ENCODE data around the gene MOV10L1. TPM values are rescaled to one million over a fixed set of nuclear protein-coding genes. Genes with fewer than 3 reads are reported as not detected.
A peak's percentile ranks its signal among the peaks of the same experiment; 100 is the strongest.

Gene MOV10L1
- total RNA-seq, 3 donors from 2014 or later, result 0.16 to 0.44 (median 0.33) TPM

DNA sequence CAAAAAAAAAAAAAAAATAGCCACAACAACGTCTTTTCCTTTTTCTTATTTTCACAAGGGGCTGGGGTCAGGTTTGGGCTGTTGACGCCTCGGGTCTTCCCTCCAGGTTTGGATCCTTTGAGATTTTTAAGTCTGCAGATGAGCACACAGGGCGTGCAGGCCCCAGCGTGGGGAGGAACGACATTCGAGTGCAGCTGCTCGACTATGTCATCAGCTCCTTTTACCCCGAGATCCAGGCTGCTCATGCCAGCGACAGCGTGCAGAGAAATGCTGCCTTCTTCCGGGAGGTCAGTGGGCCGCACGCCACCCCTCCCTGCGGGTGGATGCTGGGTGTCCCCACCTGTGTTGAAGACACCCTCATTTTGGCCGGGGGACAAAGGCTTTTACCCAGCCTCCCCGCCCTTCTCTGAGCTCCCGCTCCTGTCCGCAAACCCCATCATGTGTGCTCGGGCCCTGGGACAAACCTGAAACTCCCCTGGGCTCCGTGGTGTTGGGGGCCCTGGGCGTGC lies 118.7 kb downstream of the MOV10L1 start:
- H3K27ac ChIP-seq, result no peak overlapping the region
- intact Hi-C loops (cut with DNase I; ENCODE audit: low total_unique reads), result loop anchor here (10.0 kb wide), 1 partner anchor 54 kb away; no protein-coding TSS in a partner anchor
- no peaks in the 10 kb centered on the region for H3K27me3 ChIP-seq
- TF ChIP-seq, protein P1, sequence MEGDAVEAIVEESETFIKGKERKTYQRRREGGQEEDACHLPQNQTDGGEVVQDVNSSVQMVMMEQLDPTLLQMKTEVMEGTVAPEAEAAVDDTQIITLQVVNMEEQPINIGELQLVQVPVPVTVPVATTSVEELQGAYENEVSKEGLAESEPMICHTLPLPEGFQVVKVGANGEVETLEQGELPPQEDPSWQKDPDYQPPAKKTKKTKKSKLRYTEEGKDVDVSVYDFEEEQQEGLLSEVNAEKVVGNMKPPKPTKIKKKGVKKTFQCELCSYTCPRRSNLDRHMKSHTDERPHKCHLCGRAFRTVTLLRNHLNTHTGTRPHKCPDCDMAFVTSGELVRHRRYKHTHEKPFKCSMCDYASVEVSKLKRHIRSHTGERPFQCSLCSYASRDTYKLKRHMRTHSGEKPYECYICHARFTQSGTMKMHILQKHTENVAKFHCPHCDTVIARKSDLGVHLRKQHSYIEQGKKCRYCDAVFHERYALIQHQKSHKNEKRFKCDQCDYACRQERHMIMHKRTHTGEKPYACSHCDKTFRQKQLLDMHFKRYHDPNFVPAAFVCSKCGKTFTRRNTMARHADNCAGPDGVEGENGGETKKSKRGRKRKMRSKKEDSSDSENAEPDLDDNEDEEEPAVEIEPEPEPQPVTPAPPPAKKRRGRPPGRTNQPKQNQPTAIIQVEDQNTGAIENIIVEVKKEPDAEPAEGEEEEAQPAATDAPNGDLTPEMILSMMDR (IDR thresholded peaks at IDR 0.05), result no peak
- TF ChIP-seq POLR2A (IDR thresholded peaks at IDR 0.05), result no peak
- no peak for TF ChIP-seq POLR2AphosphoS5 (IDR thresholded peaks at IDR 0.05)
- H3K4me1 ChIP-seq, result no peaks in the 10 kb centered on the region
- DNase-seq (ENCODE audit: low spot score in 2 of 2), result no peak
- H3K4me3 ChIP-seq, result no peak overlapping the region
- H3K36me3 ChIP-seq, result no peaks in the 10 kb centered on the region
- H3K9me3 ChIP-seq, result no peaks in the 10 kb centered on the region

GRCh38 chr22:50208939-50209892 lies 119.4 kb downstream of the MOV10L1 start:
- DNase-seq (ENCODE audit: low spot score in 2 of 2), result no peak
- TF ChIP-seq POLR2A (IDR thresholded peaks at IDR 0.05) (no peak), POLR2AphosphoS5 (IDR thresholded peaks at IDR 0.05) (no peak)
- TF ChIP-seq, protein P1 (IDR thresholded peaks at IDR 0.05), result no peak
- Histone ChIP-seq H3K27me3 (no peaks in the 10 kb centered on the region), H3K4me1 (no peaks in the 10 kb centered on the region), H3K27ac (no peak overlapping the region), H3K36me3 (no peaks in the 10 kb centered on the region), H3K9me3 (no peaks in the 10 kb centered on the region), H3K4me3 (no peak overlapping the region)
- intact Hi-C loops (cut with DNase I; ENCODE audit: low total_unique reads), result loop anchor here (10.0 kb wide), 1 partner anchor 54 kb away; no protein-coding TSS in a partner anchor

- Histone ChIP-seq H3K4me1 (no peaks in the 10 kb centered on the region), H3K27ac (no peak overlapping the region), H3K27me3 (no peaks in the 10 kb centered on the region), H3K36me3 (no peaks in the 10 kb centered on the region), H3K9me3 (no peaks in the 10 kb centered on the region), H3K4me3 (no peak overlapping the region)
- intact Hi-C loops (cut with DNase I; ENCODE audit: low total_unique reads), result loop anchor here (10.0 kb wide), 1 partner anchor 55 kb away; no protein-coding TSS in a partner anchor
- DNase-seq (ENCODE audit: low spot score in 2 of 2), result no peak
- TF ChIP-seq POLR2AphosphoS5 (IDR thresholded peaks at IDR 0.05), result peak in 1 of 3 donors; percentile 46
- TF ChIP-seq POLR2A (IDR thresholded peaks at IDR 0.05), result no peak
- TF ChIP-seq, protein P1 (IDR thresholded peaks at IDR 0.05), result peak; percentile 71 to 89 (median 75)
Observed at GRCh38 chr22:50209893-50210292, 120.1 kb downstream of the MOV10L1 start.

GRCh38 chr22:50210378-50211139 lies 120.8 kb downstream of the MOV10L1 start:
- no peaks in the 10 kb centered on the region for H3K4me1 ChIP-seq
- H3K36me3 ChIP-seq, result no peaks in the 10 kb centered on the region
- intact Hi-C loops (cut with DNase I; ENCODE audit: low total_unique reads), result no loop called here
- no peak overlapping the region for H3K27ac ChIP-seq
- TF ChIP-seq POLR2AphosphoS5 (IDR thresholded peaks at IDR 0.05) (no peak), POLR2A (IDR thresholded peaks at IDR 0.05) (no peak)
- TF ChIP-seq, protein P1 (IDR thresholded peaks at IDR 0.05), result no peak
- DNase-seq (ENCODE audit: low spot score in 2 of 2), result no peak
- no peaks in the 10 kb centered on the region for H3K9me3 ChIP-seq
- no peaks in the 10 kb centered on the region for H3K27me3 ChIP-seq
- H3K4me3 ChIP-seq, result no peak overlapping the region

All from breast epithelium (tissue), 4 donors.